Right renal pelvis (tissue), 4 donors: ENCODE measurements around the gene PELI2. TPM values are rescaled to one million over a fixed set of nuclear protein-coding genes. Genes with fewer than 3 reads are reported as not detected.

Experiments
- DNase-seq, 4 donors: peaks; one replicate each; pipeline ENCODE4 v3.0.0-alpha.2; 2013; ENCODE audit warnings: low read depth in 4 of 4, low spot score in 3 of 4, missing footprints in 1 of 4
- polyA plus RNA-seq, 4 donors: library from polyadenylated mRNA; unstranded; fragments of 120-200 nt; gene quantifications; one replicate each; pipeline ENCODE4 v1.2.1, GENCODE V29; 2013; ENCODE audit not compliant: insufficient read length in 4 of 4

Gene PELI2
- polyA plus RNA-seq, 4 donors = 27.0 to 35.3 (median 29.9) TPM

GRCh38 chr14:56224691-56225681, 106.8 kb downstream of the PELI2 start:
- DNase-seq = no peak

DNA sequence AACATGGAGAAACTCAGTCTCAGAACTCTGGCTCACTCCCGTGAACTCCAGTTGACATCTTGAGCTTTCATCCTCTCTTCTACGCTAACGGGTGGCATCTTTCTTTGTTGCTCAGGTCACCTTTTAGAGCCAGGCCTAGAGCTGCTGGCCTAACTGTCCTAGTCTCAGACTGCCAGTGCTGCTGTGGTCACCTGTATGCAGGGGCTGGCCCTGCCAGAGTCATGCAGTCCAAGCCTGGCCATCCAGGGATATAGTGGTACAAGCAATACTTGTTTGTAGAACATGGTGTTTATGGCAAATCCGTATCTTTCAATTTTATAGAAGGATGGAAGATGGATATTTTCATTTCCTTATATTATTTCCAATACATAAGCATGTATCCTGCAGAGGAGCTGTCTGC, 117.2 kb downstream of the PELI2 start:
- no peak for DNase-seq

DNA sequence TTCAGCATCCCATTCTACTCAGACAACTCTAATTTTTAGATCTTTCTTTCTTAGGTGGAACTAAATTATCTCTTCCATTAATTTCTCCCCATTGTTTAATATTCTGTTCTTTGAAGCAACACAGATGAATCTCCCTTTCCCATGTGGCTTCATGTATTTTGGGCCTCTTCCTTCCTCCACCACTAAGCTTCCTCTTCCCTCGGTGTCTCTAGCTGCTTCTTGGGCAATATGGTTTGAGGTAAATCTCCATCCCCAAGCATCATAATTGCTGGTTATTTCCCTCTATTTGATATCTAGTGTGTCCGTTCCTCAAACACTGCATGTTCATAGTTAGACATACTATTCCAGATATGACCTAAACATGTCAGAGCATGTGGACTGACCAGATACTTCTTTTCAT, 119.2 kb downstream of the PELI2 start:
- no peak for DNase-seq

GRCh38 chr14:56241461-56241860, 123.2 kb downstream of the PELI2 start:
- DNase-seq = no peak

GRCh38 chr14:56243110-56243509, 124.9 kb downstream of the PELI2 start:
- DNase-seq = no peak

DNA sequence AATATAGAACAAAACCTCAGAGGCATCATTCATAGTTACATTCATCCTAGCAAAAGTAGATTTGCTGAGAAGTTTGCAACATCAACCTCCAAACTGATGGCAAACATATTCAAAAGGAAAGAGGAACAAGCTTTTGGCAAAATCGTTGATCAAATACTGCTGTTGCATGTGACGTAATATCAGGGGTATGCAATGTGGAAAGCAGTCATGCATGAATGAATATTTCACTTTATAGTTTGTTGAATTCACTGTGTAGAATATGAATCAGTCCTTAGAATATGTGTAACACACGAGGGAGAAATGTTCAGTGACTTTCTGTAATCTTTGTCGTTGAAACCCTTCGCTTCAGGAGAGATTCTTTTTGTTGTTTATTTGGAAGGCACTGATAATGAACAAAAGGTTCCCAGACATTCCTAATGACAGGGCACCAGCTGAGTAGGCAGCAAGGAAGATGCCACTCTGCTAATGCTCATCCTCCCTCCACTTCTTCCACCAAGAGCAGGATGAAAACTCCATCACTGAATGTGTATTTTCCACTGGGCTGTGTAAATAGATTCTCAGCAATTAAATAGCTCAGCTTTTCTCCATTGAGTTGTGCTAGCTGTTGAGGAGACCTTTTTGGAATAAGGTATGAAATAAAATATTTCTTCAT, 126.1 kb downstream of the PELI2 start:
- no peak for DNase-seq

DNA sequence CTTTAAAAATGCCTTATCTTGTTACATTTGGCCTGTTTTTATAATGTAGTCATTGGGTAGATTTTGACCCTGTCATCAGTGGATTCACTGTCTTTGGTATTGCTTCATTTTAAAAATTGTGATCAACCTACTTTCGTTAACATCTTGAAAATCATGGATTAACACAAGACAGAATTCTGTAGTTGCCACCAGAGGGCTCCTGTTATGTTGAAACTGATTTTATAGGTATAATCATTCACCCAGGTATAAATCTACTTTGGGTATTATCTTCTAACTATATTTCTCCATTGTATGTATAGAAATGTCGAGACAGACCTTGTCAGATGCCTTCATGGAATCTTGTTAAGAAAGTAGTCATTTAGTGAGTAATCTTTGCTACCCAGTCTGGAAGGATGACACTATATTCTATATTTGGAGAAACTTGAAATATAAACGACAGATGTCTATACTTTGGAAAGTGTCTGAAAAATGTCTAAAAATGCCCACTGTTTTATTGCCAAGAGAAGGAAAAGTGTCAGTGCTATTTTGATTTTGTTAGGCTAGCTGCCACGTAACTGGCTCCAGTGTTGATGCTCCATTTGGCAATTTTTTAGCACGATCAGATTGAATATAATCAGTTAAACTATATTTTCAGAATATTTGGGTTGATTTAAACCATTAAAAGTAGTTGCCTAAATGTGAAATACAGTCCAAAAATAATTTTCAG, 129.4 kb downstream of the PELI2 start:
- no peak for DNase-seq

GRCh38 chr14:56248442-56248841, 130.2 kb downstream of the PELI2 start:
- DNase-seq = no peak

DNA sequence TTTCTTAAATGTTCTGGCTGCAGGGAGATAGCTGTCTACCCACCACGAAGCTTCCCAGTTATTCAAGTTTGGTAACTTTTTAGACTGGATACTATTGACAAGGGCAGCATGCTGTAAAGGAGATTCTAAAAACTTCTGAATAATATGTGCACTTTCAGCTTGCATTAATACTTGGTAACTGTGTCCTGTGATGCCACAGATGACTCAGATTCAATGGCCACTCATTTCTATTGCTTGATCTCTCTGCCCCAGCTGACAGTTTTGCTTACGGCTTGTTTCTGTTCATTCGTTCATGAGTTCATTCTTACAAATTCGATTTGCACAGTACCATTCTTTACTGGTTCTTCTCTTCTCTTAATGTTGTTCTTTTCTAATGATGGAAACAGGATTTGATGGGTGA, 142.8 kb downstream of the PELI2 start:
- no peak for DNase-seq

GRCh38 chr14:56262530-56262929, 144.3 kb downstream of the PELI2 start:
- DNase-seq = no peak

GRCh38 chr14:56268039-56268438, 149.8 kb downstream of the PELI2 start:
- DNase-seq = no peak

- DNase-seq = no peak
Observed at GRCh38 chr14:56268673-56269072, 150.5 kb downstream of the PELI2 start.

DNA sequence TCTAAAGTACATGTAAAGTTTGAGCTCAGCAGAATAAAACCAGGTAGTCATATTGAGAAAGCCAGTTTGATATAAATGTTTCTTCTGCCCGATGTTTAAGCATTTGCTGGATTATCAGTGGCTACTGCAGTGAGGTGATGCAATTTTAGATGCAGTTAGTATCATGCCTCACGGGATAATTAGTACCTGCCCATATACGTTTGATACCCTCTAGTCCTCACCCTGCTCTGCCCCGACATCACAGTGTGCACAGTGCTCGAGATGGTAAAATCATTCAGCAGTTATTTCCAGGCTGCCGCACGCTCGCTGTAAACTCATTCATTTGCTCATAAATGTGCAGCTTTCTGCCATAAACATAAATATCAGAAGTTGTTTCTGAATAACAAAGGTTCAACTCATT, 152.7 kb downstream of the PELI2 start:
- DNase-seq = no peak

GRCh38 chr14:56271970-56272369, 153.8 kb downstream of the PELI2 start:
- DNase-seq = no peak

DNA sequence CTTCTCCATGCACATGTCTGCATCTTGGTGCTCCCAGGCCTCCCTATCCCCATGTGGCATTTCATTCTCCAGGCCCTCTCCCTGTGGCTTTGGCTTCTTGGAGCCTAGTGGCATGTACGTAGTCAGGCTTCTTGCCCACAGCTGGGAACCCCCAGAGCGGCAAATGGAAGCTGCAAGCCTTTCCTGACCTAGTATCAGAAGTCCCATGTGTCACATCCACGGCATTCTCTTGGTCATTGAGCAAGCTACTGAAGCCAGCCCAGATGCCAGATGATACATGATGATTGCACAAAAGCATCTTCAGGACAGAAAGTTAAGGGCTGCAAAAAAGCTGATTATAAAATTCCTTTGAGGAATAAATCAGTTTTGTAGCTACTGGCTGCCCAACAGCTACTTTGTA, 154.9 kb downstream of the PELI2 start:
- no peak for DNase-seq

DNA sequence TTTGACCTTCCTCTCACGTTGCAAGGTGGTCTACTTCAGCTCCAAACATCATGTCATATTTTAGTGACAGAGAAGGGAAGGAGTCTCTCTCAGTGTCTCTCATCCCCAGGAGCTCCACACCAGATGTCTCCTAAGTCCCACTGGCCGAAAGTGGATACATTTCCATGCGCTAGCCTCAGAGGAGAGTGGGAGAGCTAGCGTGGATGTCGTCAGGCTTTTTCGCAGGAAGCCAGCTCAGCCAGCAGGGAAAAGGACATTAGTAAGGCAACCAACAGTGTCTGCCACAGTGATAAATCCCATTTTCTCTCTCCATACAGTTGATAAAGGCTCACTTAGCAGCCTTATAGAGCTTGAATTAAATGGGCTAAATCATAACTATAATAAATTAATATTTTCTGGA, 155.7 kb downstream of the PELI2 start:
- no peak for DNase-seq

- no peak for DNase-seq
Observed at GRCh38 chr14:56274556-56274955, 156.3 kb downstream of the PELI2 start.

GRCh38 chr14:56276108-56276507, 157.9 kb downstream of the PELI2 start:
- DNase-seq = no peak

GRCh38 chr14:56278383-56278782, 160.2 kb downstream of the PELI2 start:
- DNase-seq = no peak

GRCh38 chr14:56280843-56281242, 162.6 kb downstream of the PELI2 start:
- no peak for DNase-seq

DNA sequence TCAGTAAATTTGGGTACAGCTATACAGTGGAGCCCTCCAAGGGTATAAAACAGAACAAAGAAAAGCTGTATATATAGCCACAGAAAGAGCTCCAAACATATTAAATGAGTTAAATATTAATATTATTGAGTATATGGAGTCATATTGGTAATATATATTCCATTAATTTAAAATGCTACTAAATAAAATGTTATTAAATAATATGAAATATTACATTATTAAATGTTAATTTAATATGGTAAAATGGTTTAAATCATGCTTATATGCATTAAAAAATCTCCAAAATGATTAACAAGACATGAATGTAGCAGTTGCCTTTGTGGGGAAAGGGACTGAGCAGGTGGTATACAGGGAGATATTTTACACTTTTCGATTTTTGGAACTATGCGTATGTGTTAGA, 164.0 kb downstream of the PELI2 start:
- no peak for DNase-seq
